OCI-LY7 (cell line): ENCODE measurements around the gene KNSTRN. TPM values are rescaled to one million over a fixed set of nuclear protein-coding genes. Genes with fewer than 3 reads are reported as not detected.

Experiments
- BruUV-seq: library from RNA; stranded (reverse); fragments of 400-500 nt; replicated peaks from 2 replicates; lab custom pipeline; 2021; lab: Mats Ljungman, UMichigan
- CTCF ChIA-PET: fragments of 300-600 bp; sonication (Branson Sonifier 250); formaldehyde crosslinking; loops from one replicate; lab custom pipeline; 2022; ENCODE audit warnings: antibody characterized with exemption; ENCODE audit not compliant: unreplicated experiment; lab: Charles Lee
- POLR2A ChIA-PET: fragments of 300-600 bp; sonication (Branson Sonifier 250); formaldehyde crosslinking; loops from one replicate; lab custom pipeline; 2022; ENCODE audit warnings: antibody characterized with exemption; lab: Charles Lee
- DNase-seq: peaks from one replicate; pipeline ENCODE4 v3.0.0-alpha.2; 2015; ENCODE audit warnings: low spot score
- H2AFZ ChIP-seq: fragments of 200-600 bp; sonication (generic), shearing (Covaris generic); 2 replicates; pipeline ENCODE4 v1.6.1; 2014; ENCODE audit warnings: mild to moderate bottlenecking, antibody characterized with exemption, low read length, moderate library complexity
- H3K27ac ChIP-seq: fragments of 200-600 bp; sonication (generic); 2 replicates; pipeline ENCODE4 v1.5.1; 2014; ENCODE audit warnings: mixed run types, low read depth, mild to moderate bottlenecking, moderate library complexity, low read length, inconsistent platforms; ENCODE audit not compliant: poor library complexity, severe bottlenecking
- H3K36me3 ChIP-seq: fragments of 200-600 bp; sonication (generic); 2 replicates; pipeline ENCODE4 v1.6.1; 2014; ENCODE audit warnings: mild to moderate bottlenecking, antibody characterized with exemption, low read length, moderate library complexity, mixed read lengths; ENCODE audit not compliant: insufficient read depth
- H3K4me1 ChIP-seq: fragments of 200-600 bp; sonication (generic); 2 replicates; pipeline ENCODE4 v1.5.1; 2014; ENCODE audit warnings: mild to moderate bottlenecking, low read length; ENCODE audit not compliant: insufficient read depth, poor library complexity, severe bottlenecking
- H3K4me2 ChIP-seq: fragments of 200-600 bp; sonication (generic); 2 replicates; pipeline ENCODE4 v1.6.1; 2014; ENCODE audit warnings: mild to moderate bottlenecking, low read length
- H3K4me3 ChIP-seq: fragments of 200-600 bp; sonication (generic); 2 replicates; pipeline ENCODE4 v1.5.1; 2014; ENCODE audit warnings: mild to moderate bottlenecking, low read depth, low read length; ENCODE audit not compliant: poor library complexity, severe bottlenecking
- H3K79me2 ChIP-seq: fragments of 200-600 bp; sonication (generic); 2 replicates; pipeline ENCODE4 v1.6.1; 2016; ENCODE audit warnings: low read depth, mild to moderate bottlenecking, low read length, moderate library complexity, mixed read lengths; ENCODE audit not compliant: insufficient read depth
- H3K9me2 ChIP-seq: fragments of 200-600 bp; sonication (generic); 2 replicates; pipeline ENCODE4 v1.6.1; 2016; ENCODE audit warnings: mild to moderate bottlenecking, low read length, mixed read lengths; ENCODE audit not compliant: insufficient read depth
- H3K9me3 ChIP-seq: fragments of 200-600 bp; sonication (generic); 2 replicates; pipeline ENCODE4 v1.6.1; 2014; ENCODE audit warnings: mild to moderate bottlenecking, mixed run types, low read length, mixed read lengths
- H4K20me1 ChIP-seq: fragments of 200-600 bp; sonication (generic); 2 replicates; pipeline ENCODE4 v1.6.1; 2014; ENCODE audit warnings: mild to moderate bottlenecking, antibody characterized with exemption, low read length, moderate library complexity, mixed read lengths; ENCODE audit not compliant: insufficient read depth
- CTCF ChIP-seq: fragments of 200-600 bp; sonication (generic); conservative IDR thresholded peaks from 2 replicates; pipeline ENCODE4 v1.5.1; 2014; ENCODE audit warnings: mild to moderate bottlenecking, antibody characterized with exemption, low read length, moderate library complexity, mixed read lengths
- EZH2phosphoT487 ChIP-seq: fragments of 200-600 bp; sonication (generic); IDR thresholded peaks from 2 replicates; pipeline ENCODE4 v1.6.1; 2018; ENCODE audit warnings: low read depth, borderline replicate concordance, mild to moderate bottlenecking, mixed run types, antibody characterized with exemption, low read length, moderate library complexity, mixed read lengths
- intact Hi-C: fragments of 100-400 bp; cut with micrococcal nuclease; formaldehyde crosslinking; loops from one replicate; pipeline ENCODE4 v1.10.0; 2022; ENCODE audit not compliant: unreplicated experiment
- total RNA-seq, 2 experiments: library from RNA; depleted of rRNA in 1 of 2; stranded (reverse); fragments of >200 nt in 1 of 2; shearing (Covaris generic) in 1 of 2; gene quantifications; 2 replicates each; pipeline ENCODE4 v1.2.3, GENCODE V29; 2014 to 2022

Gene KNSTRN
- total RNA-seq, 2 experiments from 2014 or later, result 89.6 to 106 TPM

GRCh38 chr15:40363611-40364010 lies 18.9 kb upstream of the KNSTRN start:
- intact Hi-C loops, result no loop called here
- Histone ChIP-seq H3K9me3 (no peaks in the 10 kb centered on the region), H3K4me3 (no peak overlapping the region), H4K20me1 (no peaks in the 10 kb centered on the region), H3K79me2 (no peaks in the 10 kb centered on the region), H3K4me1 (peaks cover 16% of the 10 kb centered on the region), H2AFZ (no peak overlapping the region), H3K9me2 (no peaks in the 10 kb centered on the region), H3K36me3 (no peaks in the 10 kb centered on the region), H3K27ac (no peak overlapping the region), H3K4me2 (no peak overlapping the region)
- no peak for TF ChIP-seq EZH2phosphoT487
- no peak for TF ChIP-seq CTCF
- ChIA-PET CTCF (no interaction called here), POLR2A (no interaction called here)
- no TSS peak for BruUV-seq
- no peak for DNase-seq

- Histone ChIP-seq H3K9me2 (no peaks in the 10 kb centered on the region), H3K9me3 (no peaks in the 10 kb centered on the region), H3K4me3 (no peak overlapping the region), H4K20me1 (no peaks in the 10 kb centered on the region), H3K4me2 (no peak overlapping the region), H3K36me3 (no peaks in the 10 kb centered on the region), H2AFZ (no peak overlapping the region), H3K4me1 (peaks cover 9% of the 10 kb centered on the region), H3K27ac (no peak overlapping the region), H3K79me2 (no peaks in the 10 kb centered on the region)
- no peak for DNase-seq
- no TSS peak for BruUV-seq
- no peak for TF ChIP-seq CTCF
- no peak for TF ChIP-seq EZH2phosphoT487
- ChIA-PET POLR2A (no interaction called here), CTCF (no interaction called here)
- intact Hi-C loops, result no loop called here
Measured at GRCh38 chr15:40364251-40364650, 18.3 kb upstream of the KNSTRN start.

GRCh38 chr15:40365016-40365415 lies 17.5 kb upstream of the KNSTRN start:
- intact Hi-C loops, result no loop called here
- no peak overlapping the region for H3K4me2 ChIP-seq
- no peaks in the 10 kb centered on the region for H3K36me3 ChIP-seq
- no peak overlapping the region for H3K4me3 ChIP-seq
- BruUV-seq, result no TSS peak
- H3K27ac ChIP-seq, result no peak overlapping the region
- no peak for DNase-seq
- H3K9me2 ChIP-seq, result no peaks in the 10 kb centered on the region
- TF ChIP-seq EZH2phosphoT487 (no peak), CTCF (no peak)
- ChIA-PET POLR2A (no interaction called here), CTCF (no interaction called here)
- no peaks in the 10 kb centered on the region for H3K79me2 ChIP-seq
- no peaks in the 10 kb centered on the region for H3K9me3 ChIP-seq
- no peaks in the 10 kb centered on the region for H4K20me1 ChIP-seq
- peaks cover 9% of the 10 kb centered on the region for H3K4me1 ChIP-seq
- H2AFZ ChIP-seq, result no peak overlapping the region
